Stimulated activated CD4-positive, alpha-beta T cell treated with anti-CD3 and anti-CD28 coated beads, Interleukin-4, amount 100 ng/mL, for 24 hours (primary cell): ENCODE measurements around the gene ARID4B.

Experiments
- DNase-seq: peaks from one replicate; pipeline ENCODE4 v3.0.0-alpha.2; 2020

Gene ARID4B

GRCh38 chr1:235156740-235157139 lies 171.2 kb downstream of the ARID4B start:
- no peak for DNase-seq

- no peak for DNase-seq
Measured at GRCh38 chr1:235156265-235156664, 171.7 kb downstream of the ARID4B start.

- no peak for DNase-seq
Measured at GRCh38 chr1:235152235-235152634, 175.7 kb downstream of the ARID4B start.

- no peak for DNase-seq
Measured at GRCh38 chr1:235151033-235151432, 176.9 kb downstream of the ARID4B start.

GRCh38 chr1:235149824-235150223 lies 178.2 kb downstream of the ARID4B start:
- no peak for DNase-seq

GRCh38 chr1:235147269-235147668 lies 180.7 kb downstream of the ARID4B start:
- no peak for DNase-seq

- DNase-seq, result no peak
Measured at GRCh38 chr1:235145639-235146038, 182.3 kb downstream of the ARID4B start.

- DNase-seq, result no peak
Measured at GRCh38 chr1:235142991-235143390, 185.0 kb downstream of the ARID4B start.

GRCh38 chr1:235139315-235139714 lies 188.7 kb downstream of the ARID4B start:
- no peak for DNase-seq

- peak; percentile 36 for DNase-seq
Measured at GRCh38 chr1:235138821-235139220, 189.2 kb downstream of the ARID4B start.

GRCh38 chr1:235136111-235136510 lies 191.9 kb downstream of the ARID4B start:
- DNase-seq, result no peak

- no peak for DNase-seq
Measured at GRCh38 chr1:235134171-235134570, 193.8 kb downstream of the ARID4B start.

- DNase-seq, result no peak
Measured at GRCh38 chr1:235133086-235133485, 194.9 kb downstream of the ARID4B start.

- no peak for DNase-seq
Measured at GRCh38 chr1:235131961-235132360, 196.0 kb downstream of the ARID4B start.

- no peak for DNase-seq
Measured at GRCh38 chr1:235130766-235131270, 197.2 kb downstream of the ARID4B start.

GRCh38 chr1:235129774-235130570 lies 198.0 kb downstream of the ARID4B start:
- DNase-seq, result no peak

GRCh38 chr1:235128456-235129328 lies 199.3 kb downstream of the ARID4B start, which contains the start of gene TOMM20:
TSS of gene TOMM20 (minus strand) at chr1:235128837. CDS start at chr1:235128715, 122 bp downstream.
- DNase-seq, result peak; percentile 94

GRCh38 chr1:235127732-235128455 lies 200.1 kb downstream of the ARID4B start:
- DNase-seq, result no peak

GRCh38 chr1:235127203-235127602 lies 200.8 kb downstream of the ARID4B start:
- DNase-seq, result no peak

GRCh38 chr1:235124665-235125064 lies 203.3 kb downstream of the ARID4B start:
- DNase-seq, result no peak

GRCh38 chr1:235124111-235124510 lies 203.9 kb downstream of the ARID4B start:
- no peak for DNase-seq

GRCh38 chr1:235122348-235122747 lies 205.6 kb downstream of the ARID4B start:
- no peak for DNase-seq
